Measurements from ENCODE around the gene RPTOR.

The RPTOR gene

DNA sequence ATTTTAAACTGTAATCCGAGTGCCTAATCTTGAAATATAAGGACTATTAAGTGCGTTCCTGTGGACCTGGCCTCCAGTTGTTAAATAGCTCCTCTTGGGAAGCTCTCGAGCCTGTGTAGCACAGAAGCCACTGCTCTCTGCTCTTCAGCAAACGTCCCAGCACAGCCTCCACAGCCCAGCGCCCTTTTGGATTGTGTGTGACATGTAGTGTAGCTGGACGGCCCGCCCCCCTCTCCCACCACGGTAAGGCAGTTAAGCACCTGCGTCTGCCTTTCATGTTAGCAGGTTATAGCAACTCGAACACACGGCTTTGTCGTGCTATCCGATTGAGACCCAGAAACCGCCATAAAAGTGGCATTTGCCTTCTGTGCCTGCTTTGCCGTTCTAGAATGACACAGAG is 367.8 kb downstream of the RPTOR start:
- no peaks in the 10 kb centered on the region for H3K9me3 ChIP-seq (ENCODE audit: control insufficient read depth in 1 of 2, low read length in 2 of 2)
- H3K27me3 ChIP-seq (ENCODE audit: control insufficient read depth in 1 of 2, insufficient read depth in 2 of 2, low read length in 2 of 2) = no peaks in the 10 kb centered on the region
- peaks cover 0 to 3% of the 10 kb centered on the region in 2 donors for H3K4me1 ChIP-seq (ENCODE audit: control insufficient read depth in 1 of 2, insufficient read depth in 2 of 2, low read length in 2 of 2)
- no peak overlapping the region for H3K27ac ChIP-seq (ENCODE audit: low read depth, low read length)
- peaks cover 12 to 43% of the 10 kb centered on the region in 2 donors for H3K36me3 ChIP-seq (ENCODE audit: control insufficient read depth in 1 of 2, insufficient read depth in 2 of 2, low read length in 2 of 2)
- H3K4me3 ChIP-seq (ENCODE audit: low read depth in 1 of 2, low read length in 2 of 2) = no peak overlapping the region
- H3K9ac ChIP-seq (ENCODE audit: low read depth in 1 of 2, low read length in 2 of 2) = no peak overlapping the region

DNA sequence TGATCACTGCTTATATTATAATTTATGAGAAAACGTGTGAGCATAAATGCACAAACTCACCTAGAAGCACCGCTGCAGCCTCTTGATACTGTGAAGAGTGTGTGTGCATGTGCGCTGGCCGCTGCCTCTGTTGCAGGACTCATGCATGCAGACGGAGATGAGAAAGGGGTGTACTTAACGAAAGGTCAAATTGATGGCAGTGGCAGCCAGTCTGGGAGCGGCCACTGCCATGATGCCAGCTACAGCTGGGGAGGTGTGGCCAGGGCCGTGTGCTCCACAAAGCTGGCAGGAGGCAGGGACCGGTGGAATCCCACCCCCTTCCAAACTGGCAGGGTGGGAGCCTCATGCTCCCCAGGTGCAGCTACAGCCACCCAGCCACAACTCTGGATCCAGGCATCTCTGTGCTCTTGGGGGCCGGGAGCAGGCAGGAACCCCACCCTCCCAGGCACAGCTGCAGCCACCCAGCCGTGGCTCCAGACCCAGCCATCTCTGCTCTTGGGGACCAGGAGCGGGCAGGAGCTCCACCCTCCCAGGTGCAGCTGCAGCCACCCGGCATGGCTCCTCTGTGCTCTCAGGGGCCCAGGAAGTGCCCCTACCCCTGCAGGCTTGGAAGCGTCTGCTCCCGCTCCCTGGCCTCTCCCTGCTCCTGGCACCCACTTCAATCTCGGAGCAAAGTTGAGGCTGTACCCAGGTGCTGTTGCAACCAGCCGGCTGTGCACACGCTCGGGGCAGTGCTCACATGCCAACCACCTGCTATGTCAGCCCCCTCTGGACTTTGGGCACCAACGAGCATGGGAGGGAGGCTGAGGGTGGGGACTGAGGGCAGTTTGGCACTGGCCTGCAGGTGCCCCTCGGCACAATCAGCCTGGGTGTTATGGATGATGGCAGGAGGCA is 369.5 kb downstream of the RPTOR start:
- Histone ChIP-seq H3K4me1 (ENCODE audit: control insufficient read depth in 1 of 2, insufficient read depth in 2 of 2, low read length in 2 of 2) (peaks cover 0 to 3% of the 10 kb centered on the region in 2 donors), H3K27me3 (ENCODE audit: control insufficient read depth in 1 of 2, insufficient read depth in 2 of 2, low read length in 2 of 2) (no peaks in the 10 kb centered on the region), H3K9ac (ENCODE audit: low read depth in 1 of 2, low read length in 2 of 2) (no peak overlapping the region), H3K4me3 (ENCODE audit: low read depth in 1 of 2, low read length in 2 of 2) (no peak overlapping the region), H3K27ac (ENCODE audit: low read depth, low read length) (no peak overlapping the region), H3K9me3 (ENCODE audit: control insufficient read depth in 1 of 2, low read length in 2 of 2) (no peaks in the 10 kb centered on the region), H3K36me3 (ENCODE audit: control insufficient read depth in 1 of 2, insufficient read depth in 2 of 2, low read length in 2 of 2) (peaks cover 12 to 39% of the 10 kb centered on the region in 2 donors)

DNA sequence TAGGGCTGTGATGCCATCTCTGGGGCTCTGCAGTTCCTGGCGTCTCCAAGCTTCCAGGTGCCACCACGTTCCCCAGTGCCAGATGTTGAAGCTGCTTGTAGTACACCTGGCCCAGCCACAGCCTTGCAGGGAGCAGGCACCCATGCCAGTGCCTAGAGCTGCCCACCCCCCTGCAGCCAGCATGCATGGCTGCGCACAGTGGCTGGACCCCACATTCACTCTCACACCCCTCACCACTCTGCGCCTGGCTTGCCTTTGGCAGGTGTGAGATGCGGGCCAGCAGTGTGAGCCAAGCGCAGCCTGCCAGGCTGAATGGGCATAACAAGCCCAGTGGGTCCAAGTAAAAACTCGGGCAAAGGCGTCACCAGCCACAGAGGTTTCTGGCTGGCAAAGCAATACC is 371.6 kb downstream of the RPTOR start:
- H3K4me3 ChIP-seq (ENCODE audit: low read depth in 1 of 2, low read length in 2 of 2) = no peak overlapping the region
- no peaks in the 10 kb centered on the region for H3K9me3 ChIP-seq (ENCODE audit: control insufficient read depth in 1 of 2, low read length in 2 of 2)
- no peak overlapping the region for H3K27ac ChIP-seq (ENCODE audit: low read depth, low read length)
- H3K36me3 ChIP-seq (ENCODE audit: control insufficient read depth in 1 of 2, insufficient read depth in 2 of 2, low read length in 2 of 2) = peaks cover 12 to 33% of the 10 kb centered on the region in 2 donors
- no peak overlapping the region for H3K9ac ChIP-seq (ENCODE audit: low read depth in 1 of 2, low read length in 2 of 2)
- no peaks in the 10 kb centered on the region for H3K27me3 ChIP-seq (ENCODE audit: control insufficient read depth in 1 of 2, insufficient read depth in 2 of 2, low read length in 2 of 2)
- no peaks in the 10 kb centered on the region for H3K4me1 ChIP-seq (ENCODE audit: control insufficient read depth in 1 of 2, insufficient read depth in 2 of 2, low read length in 2 of 2)

DNA sequence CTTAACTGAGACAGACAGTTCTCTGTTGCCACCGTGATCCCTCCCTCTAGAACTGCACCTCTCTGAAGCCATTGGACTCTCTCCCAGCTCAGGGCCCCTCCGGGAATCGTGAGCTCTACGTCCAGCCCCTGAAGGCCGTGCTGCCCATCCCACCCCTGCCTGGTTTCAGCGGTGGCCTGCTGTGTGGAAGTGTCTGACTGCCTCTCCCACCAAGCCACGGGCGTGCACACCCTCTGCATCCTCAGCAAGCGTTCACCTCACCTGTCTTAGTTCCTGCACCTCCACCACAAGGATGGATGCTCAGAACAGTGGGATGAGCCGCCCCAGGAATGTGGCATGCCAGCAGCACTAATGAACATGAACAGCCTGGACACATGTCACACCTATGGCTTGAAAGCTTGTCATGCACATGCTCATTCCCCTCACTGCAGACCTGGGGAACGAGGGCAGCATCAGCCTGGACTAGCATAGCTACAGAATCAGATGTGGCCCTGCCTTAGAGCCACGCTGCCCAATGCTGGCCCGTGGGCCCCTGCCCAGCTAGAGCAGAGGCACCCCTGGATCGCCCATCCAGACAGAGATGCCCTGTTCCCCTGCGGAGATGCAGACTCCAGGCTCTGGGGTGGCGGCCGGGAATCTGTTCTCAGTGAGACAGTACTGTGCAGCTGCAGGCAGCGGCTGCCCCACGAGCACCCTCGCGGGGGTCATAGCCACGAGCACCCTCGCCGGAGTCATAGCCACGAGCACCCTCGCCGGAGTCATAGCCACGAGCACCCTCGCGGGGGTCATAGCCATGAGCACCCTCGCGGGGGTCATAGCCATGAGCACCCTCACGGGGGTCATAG is 373.3 kb downstream of the RPTOR start:
- H3K36me3 ChIP-seq (ENCODE audit: control insufficient read depth in 1 of 2, insufficient read depth in 2 of 2, low read length in 2 of 2) = peaks cover 12 to 26% of the 10 kb centered on the region in 2 donors
- no peaks in the 10 kb centered on the region for H3K27me3 ChIP-seq (ENCODE audit: control insufficient read depth in 1 of 2, insufficient read depth in 2 of 2, low read length in 2 of 2)
- H3K9ac ChIP-seq (ENCODE audit: low read depth in 1 of 2, low read length in 2 of 2) = no peak overlapping the region
- H3K27ac ChIP-seq (ENCODE audit: low read depth, low read length) = no peak overlapping the region
- no peaks in the 10 kb centered on the region for H3K9me3 ChIP-seq (ENCODE audit: control insufficient read depth in 1 of 2, low read length in 2 of 2)
- no peak overlapping the region for H3K4me3 ChIP-seq (ENCODE audit: low read depth in 1 of 2, low read length in 2 of 2)
- H3K4me1 ChIP-seq (ENCODE audit: control insufficient read depth in 1 of 2, insufficient read depth in 2 of 2, low read length in 2 of 2) = no peaks in the 10 kb centered on the region

DNA sequence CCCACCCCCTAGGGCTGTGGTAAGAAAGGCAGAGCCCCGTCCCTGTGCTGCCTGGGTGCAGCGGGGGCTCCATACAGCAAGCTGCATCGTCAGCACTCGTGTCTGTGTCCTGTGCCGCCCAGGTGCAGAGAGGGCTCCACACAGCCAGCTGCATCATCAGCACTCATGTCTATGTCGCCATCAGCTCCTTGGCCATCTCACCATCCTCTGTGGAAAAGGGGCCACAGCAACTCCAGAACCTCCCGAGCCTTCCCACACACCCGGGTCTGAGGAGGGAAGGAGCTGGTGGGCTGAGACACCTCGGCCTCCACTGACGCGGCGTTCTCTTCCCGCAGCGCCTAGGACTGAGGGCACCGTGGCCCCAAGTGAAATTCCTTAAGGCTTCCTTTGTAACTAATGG is 374.1 kb downstream of the RPTOR start:
- Histone ChIP-seq H3K4me3 (ENCODE audit: low read depth in 1 of 2, low read length in 2 of 2) (no peak overlapping the region), H3K9ac (ENCODE audit: low read depth in 1 of 2, low read length in 2 of 2) (no peak overlapping the region), H3K36me3 (ENCODE audit: control insufficient read depth in 1 of 2, insufficient read depth in 2 of 2, low read length in 2 of 2) (peaks cover 9 to 33% of the 10 kb centered on the region in 2 donors), H3K27me3 (ENCODE audit: control insufficient read depth in 1 of 2, insufficient read depth in 2 of 2, low read length in 2 of 2) (no peaks in the 10 kb centered on the region), H3K27ac (ENCODE audit: low read depth, low read length) (no peak overlapping the region), H3K4me1 (ENCODE audit: control insufficient read depth in 1 of 2, insufficient read depth in 2 of 2, low read length in 2 of 2) (no peaks in the 10 kb centered on the region), H3K9me3 (ENCODE audit: control insufficient read depth in 1 of 2, low read length in 2 of 2) (no peaks in the 10 kb centered on the region)

DNA sequence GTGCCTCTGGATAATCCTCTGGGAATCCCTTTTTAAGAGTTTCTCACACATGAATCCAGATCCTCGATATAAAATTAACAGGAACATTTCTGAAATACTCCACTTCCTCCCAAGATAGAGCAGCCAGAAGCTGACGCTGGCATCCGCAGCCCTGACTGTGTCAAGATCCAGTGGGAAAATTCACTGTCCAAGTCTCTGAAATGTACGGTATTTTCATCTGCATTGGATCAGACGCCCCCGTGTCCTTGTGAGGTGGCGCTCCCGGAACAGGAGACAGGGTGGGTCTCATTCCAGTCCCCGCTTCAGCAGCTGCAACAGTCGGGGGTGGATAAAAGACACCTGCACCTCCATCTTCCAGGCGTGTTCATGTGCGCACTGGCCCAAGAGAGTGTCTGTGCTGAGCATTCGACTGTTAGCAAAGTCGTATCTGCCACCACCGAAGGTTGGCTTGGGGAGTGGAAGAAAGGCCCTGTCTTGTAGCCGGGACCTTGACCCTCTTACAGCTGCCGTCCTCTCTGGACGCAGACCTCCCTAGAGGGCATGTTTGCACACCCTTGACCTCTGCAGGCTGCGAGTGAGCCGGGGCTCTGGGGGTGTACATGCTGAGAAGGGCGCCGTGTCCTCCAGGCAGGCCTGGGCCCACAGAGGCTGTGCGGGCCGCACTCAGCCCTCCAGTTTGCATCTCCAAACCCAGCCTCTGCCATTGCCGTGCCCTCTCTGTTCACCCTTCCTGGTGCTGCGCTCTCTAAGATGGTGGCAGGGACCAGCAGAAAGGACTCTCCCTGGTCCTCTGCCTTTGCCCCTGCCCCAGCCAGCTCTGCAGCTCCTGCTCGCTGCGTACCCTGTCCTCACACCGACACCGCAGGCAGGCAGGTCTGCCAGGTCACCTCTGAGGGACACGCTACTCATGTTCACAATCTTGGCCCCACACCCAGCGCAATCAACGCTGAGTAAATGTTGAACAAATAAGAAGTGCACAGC is 375.0 kb downstream of the RPTOR start:
- Histone ChIP-seq H3K9me3 (ENCODE audit: control insufficient read depth in 1 of 2, low read length in 2 of 2) (no peaks in the 10 kb centered on the region), H3K27ac (ENCODE audit: low read depth, low read length) (no peak overlapping the region), H3K27me3 (ENCODE audit: control insufficient read depth in 1 of 2, insufficient read depth in 2 of 2, low read length in 2 of 2) (no peaks in the 10 kb centered on the region), H3K9ac (ENCODE audit: low read depth in 1 of 2, low read length in 2 of 2) (no peak overlapping the region), H3K4me3 (ENCODE audit: low read depth in 1 of 2, low read length in 2 of 2) (no peak overlapping the region), H3K4me1 (ENCODE audit: control insufficient read depth in 1 of 2, insufficient read depth in 2 of 2, low read length in 2 of 2) (no peaks in the 10 kb centered on the region), H3K36me3 (ENCODE audit: control insufficient read depth in 1 of 2, insufficient read depth in 2 of 2, low read length in 2 of 2) (peaks cover 3 to 36% of the 10 kb centered on the region in 2 donors)

DNA sequence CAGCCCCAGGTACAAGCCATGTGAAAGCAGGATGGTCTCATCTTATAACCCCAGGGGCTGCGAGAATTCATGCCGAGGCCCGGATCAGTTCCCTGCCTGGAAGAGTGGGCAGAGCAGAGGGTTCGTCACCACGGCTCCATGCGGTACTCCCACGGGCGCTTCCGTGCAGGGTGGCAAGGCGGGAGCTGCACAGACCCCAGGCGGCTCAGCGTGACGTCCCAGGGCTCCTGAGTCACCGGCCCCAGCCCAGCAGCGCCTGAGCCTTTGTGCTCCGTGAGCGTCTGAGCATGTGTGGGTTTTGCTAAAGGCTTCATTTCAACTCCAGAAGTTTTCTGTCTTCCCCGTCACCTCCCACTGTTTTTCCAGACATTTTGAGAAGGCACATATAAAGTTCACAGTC is 375.8 kb downstream of the RPTOR start:
- H3K27ac ChIP-seq (ENCODE audit: low read depth, low read length) = no peak overlapping the region

DNA sequence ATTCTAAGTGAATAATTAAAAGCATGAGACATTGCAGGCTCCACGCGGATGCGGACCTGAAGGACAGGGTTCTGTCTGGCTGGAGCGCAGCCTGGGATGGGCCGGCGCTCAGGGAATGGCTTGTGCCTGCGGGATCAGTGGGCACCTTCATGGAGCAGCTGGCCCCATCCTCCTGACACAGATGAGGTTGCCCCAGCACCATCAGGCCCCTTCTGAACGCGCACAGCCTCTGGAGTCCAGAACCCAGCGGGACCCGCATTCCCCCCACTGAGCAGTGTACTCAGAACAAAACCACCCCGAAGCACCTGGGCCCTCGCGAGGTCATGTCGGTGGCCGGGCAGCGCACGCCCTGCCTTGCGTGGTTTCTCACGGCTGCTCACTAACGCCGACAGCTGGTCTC is 376.5 kb downstream of the RPTOR start:
- no peaks in the 10 kb centered on the region for H3K4me1 ChIP-seq (ENCODE audit: control insufficient read depth in 1 of 2, insufficient read depth in 2 of 2, low read length in 2 of 2)
- no peak overlapping the region for H3K27ac ChIP-seq (ENCODE audit: low read depth, low read length)
- H3K9me3 ChIP-seq (ENCODE audit: control insufficient read depth in 1 of 2, low read length in 2 of 2) = no peaks in the 10 kb centered on the region
- H3K36me3 ChIP-seq (ENCODE audit: control insufficient read depth in 1 of 2, insufficient read depth in 2 of 2, low read length in 2 of 2) = peaks cover 3 to 45% of the 10 kb centered on the region in 2 donors
- no peak overlapping the region for H3K4me3 ChIP-seq (ENCODE audit: low read depth in 1 of 2, low read length in 2 of 2)
- H3K9ac ChIP-seq (ENCODE audit: low read depth in 1 of 2, low read length in 2 of 2) = no peak overlapping the region
- no peaks in the 10 kb centered on the region for H3K27me3 ChIP-seq (ENCODE audit: control insufficient read depth in 1 of 2, insufficient read depth in 2 of 2, low read length in 2 of 2)

More for the DNA sequence above, 375.8 kb downstream of the RPTOR start:
- H3K9ac ChIP-seq (ENCODE audit: low read depth in 1 of 2, low read length in 2 of 2) = no peak overlapping the region
- no peaks in the 10 kb centered on the region for H3K4me1 ChIP-seq (ENCODE audit: control insufficient read depth in 1 of 2, insufficient read depth in 2 of 2, low read length in 2 of 2)
- H3K36me3 ChIP-seq (ENCODE audit: control insufficient read depth in 1 of 2, insufficient read depth in 2 of 2, low read length in 2 of 2) = peaks cover under 1 to 42% of the 10 kb centered on the region in 2 donors
- H3K4me3 ChIP-seq (ENCODE audit: low read depth in 1 of 2, low read length in 2 of 2) = no peak overlapping the region
- H3K27me3 ChIP-seq (ENCODE audit: control insufficient read depth in 1 of 2, insufficient read depth in 2 of 2, low read length in 2 of 2) = no peaks in the 10 kb centered on the region
- H3K9me3 ChIP-seq (ENCODE audit: control insufficient read depth in 1 of 2, low read length in 2 of 2) = no peaks in the 10 kb centered on the region

DNA sequence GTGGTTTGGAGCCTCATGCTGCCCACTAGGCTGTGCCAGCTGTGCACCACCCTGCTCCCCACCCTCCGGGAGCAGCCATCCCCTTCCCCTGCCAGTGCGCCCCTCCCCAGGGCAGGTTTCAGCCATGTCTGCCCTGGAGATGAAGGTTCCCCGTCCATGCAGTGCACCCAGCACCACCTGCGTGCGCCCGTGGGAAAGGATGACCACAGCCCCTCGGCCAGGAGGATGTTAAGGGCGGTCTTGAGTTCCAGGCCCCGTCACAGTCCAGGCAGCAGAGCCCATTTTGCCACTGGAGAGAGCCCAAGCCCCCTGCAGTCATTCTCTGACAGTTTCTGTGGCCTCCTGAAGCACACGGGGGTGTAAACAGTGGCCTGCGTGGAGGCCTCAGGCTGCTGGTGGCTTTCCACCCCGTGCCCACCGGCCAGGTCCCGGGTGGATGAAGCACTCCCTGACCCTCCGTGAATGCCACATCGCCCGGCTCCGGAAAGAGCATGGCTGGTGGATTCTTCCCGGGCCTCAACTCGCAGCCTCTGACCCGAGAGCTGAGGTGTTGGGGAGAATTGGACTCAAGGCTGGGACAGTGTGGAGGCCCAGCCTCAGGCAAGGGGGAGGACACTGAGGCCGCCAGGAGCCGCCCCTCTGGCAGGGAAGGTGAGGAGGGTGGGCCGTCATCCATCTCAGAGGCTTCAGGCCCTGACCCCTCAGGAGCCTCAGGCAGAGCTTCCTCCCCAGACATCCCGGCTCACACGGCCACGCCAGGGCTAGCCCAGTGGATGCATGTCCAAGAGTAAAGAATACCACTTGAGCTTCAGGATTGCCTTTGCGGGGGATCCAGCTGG is 377.3 kb downstream of the RPTOR start:
- H3K9ac ChIP-seq (ENCODE audit: low read depth in 1 of 2, low read length in 2 of 2) = no peak overlapping the region
- H3K27me3 ChIP-seq (ENCODE audit: control insufficient read depth in 1 of 2, insufficient read depth in 2 of 2, low read length in 2 of 2) = no peaks in the 10 kb centered on the region
- no peaks in the 10 kb centered on the region for H3K9me3 ChIP-seq (ENCODE audit: control insufficient read depth in 1 of 2, low read length in 2 of 2)
- no peak overlapping the region for H3K4me3 ChIP-seq (ENCODE audit: low read depth in 1 of 2, low read length in 2 of 2)
- H3K36me3 ChIP-seq (ENCODE audit: control insufficient read depth in 1 of 2, insufficient read depth in 2 of 2, low read length in 2 of 2) = peaks cover 3 to 51% of the 10 kb centered on the region in 2 donors
- H3K4me1 ChIP-seq (ENCODE audit: control insufficient read depth in 1 of 2, insufficient read depth in 2 of 2, low read length in 2 of 2) = no peaks in the 10 kb centered on the region
- no peak overlapping the region for H3K27ac ChIP-seq (ENCODE audit: low read depth, low read length)
